ENCODE measurements around the gene FHOD3.
"Not testable (repeated sequence)": the region's sequence is repeated elsewhere in the genome, so short reads cannot be mapped to it uniquely, and the experiment has no call there.

GRCh38 chr18:36721351-36721750 lies 423.8 kb downstream of the FHOD3 start:
- not testable (repeated sequence) for TF ChIP-seq CTCF (conservative IDR thresholded peaks at IDR 0.05; ENCODE audit: low read depth, low read length); POLR2A (IDR thresholded peaks at IDR 0.05; ENCODE audit: low read depth, low read length); MXI1 (IDR thresholded peaks at IDR 0.05; ENCODE audit: borderline replicate concordance, low read depth, low read length); FOS (IDR thresholded peaks at IDR 0.05; ENCODE audit: low read depth, low read length)

Data from IMR-90 (cell line).